DMS53 treated with DMSO at 0.1 percent for 48 hours (cell line): ENCODE data around the gene CYP26B1.

ENCODE experiments used
- DNase-seq: peaks from one replicate; lab custom pipeline; 2025; ENCODE audit not compliant: unreplicated experiment; lab: John Stamatoyannopoulos, UW

Gene CYP26B1

DNA sequence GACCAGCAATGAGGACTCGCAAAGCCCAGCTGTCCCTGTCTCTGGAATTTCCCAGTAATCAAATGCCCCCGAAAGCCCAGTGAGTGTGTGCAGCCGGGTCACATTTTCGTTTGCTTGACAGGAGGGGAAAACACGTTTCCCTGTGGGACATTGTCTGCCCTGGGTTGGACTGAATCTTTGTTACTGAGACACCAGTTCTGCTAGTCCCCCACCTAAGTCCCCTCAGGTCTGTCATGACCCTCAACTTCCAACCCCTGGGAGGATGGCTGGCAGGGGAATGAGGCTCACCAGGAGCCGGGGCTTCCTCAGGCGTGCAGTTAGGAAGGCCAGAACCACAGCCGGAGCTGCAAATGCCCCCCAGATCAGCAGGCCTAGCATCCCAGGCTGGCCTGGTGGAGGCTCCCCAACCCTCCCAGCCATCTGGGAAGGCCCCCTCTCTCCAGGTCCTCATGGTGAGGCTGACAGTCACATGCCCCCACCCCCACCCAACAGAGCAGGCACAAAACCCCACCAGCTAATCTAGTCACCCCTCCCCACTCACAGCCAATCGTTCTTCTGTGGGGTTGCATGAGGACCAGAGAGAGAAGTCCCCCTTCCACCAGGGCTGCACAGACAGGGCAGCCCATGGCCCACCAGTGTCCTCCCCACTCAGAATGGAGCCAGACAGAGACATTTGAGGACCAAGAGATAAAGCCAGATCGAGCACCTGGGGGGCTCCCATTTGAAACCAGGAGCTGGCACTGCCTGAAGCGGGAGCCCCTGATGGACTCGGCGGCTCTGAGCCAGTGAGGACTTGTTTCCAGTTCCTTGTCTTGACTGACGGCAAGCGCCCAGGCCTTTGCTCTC lies 33.6 kb downstream of the CYP26B1 start:
- no peak for DNase-seq

DNA sequence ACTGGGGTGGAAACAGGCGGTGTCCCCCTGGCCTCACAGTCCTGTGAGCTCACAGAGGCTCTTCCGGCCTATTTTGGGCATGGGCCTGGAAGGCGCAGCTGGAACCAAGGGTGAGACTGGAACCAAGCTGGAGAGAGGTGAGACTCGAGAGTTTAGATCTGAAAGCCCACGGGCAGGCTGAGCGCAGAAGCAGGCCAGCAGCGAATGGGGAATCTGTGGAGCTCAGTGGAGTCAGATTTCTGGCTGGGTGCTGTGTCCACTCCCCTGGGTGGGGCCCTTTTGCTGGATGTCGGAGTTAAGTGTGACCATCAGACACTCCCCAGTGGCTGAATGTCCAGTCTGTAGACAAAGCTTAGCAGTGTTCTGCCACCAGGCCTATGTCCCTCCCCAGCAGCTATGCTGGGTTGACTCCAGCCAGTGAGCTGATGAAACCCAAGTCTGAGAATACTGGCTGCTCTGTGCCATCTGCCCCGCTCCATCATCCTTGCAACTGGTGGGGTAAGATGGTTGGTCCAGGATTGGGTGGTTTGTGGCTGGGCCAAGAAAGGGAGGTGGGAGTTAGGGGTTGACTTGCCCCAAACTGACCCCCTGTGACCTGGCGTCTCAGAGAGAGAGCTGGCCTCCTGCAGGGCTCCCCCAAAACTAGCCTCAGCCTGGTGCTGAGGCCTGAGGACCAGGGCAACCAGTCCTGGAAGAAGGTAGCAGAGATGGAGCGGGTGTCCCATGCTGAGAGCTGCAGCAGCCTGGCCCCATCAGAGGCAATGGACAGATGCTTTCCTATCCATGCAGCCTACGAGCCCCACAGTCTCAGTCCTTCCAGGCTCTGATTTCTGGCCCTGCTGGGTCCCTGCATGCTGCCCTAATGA lies 34.4 kb downstream of the CYP26B1 start:
- DNase-seq = no peak

DNA sequence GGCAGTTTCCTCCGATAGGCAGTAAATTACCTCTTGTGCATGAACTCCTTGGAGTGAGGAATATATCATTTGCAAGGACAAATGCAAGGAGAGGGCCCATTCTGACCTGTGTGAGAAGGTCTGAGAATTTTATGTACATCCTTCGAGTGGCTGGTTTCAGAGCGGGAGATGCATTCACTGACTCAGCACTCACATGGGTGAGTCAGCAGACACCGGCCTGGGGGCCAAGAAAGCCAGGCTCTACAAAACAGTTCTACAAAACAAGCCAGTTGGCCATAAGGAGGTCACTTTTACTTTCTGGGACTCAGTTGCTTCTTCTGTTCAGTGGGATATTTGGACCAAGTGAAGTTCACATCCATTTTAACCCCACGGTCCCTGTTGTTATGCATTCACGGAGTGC lies 35.3 kb downstream of the CYP26B1 start:
- no peak for DNase-seq

DNA sequence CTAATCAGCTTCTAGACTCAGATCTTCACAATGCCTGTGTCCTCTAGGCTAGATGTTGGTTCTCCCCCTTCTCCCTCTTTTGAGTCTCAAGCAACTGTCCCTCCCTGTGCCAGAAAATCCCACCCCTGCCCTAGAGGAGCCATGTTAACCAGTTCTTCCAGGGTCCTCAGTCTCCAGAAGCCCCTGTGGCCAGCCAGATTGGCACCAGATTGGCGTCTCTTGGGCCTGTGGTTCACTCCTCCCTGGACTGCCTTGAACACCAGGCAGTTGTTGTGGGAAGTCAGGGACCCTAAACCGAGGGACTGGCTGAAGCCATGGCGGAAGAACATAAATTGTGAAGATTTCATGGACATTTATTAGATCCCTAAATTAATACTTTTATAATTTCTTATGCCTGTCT lies 36.6 kb downstream of the CYP26B1 start:
- DNase-seq = no peak

DNA sequence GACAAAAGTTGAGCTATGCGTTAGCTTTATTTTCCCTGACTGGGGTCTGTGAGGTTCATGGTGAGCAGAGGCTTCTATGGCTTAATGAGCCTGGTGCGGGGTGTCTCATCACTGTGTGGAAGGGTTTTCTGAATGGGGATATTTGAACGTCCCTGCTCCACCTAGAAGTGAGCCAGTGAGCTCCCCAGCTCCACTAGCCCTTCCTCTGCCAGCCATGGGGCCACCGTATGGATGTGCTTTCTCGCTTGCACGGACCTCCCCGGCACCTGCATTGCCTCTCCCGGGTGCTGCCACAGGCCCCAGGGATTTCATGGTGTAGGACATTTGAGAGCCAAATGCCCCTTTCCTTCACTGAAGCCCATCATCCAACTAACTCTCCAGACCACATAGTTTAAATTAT lies 37.8 kb downstream of the CYP26B1 start:
- DNase-seq = no peak

- DNase-seq = no peak
Measured at GRCh38 chr2:72109291-72109690, 38.4 kb downstream of the CYP26B1 start.

- DNase-seq = no peak
Measured at GRCh38 chr2:72108121-72108520, 39.5 kb downstream of the CYP26B1 start.

GRCh38 chr2:72106978-72107377 lies 40.7 kb downstream of the CYP26B1 start:
- DNase-seq = no peak

- peak; percentile 25 for DNase-seq
Measured at GRCh38 chr2:72104821-72105588, 42.7 kb downstream of the CYP26B1 start.

GRCh38 chr2:72103690-72104089 lies 44.0 kb downstream of the CYP26B1 start:
- no peak for DNase-seq

DNA sequence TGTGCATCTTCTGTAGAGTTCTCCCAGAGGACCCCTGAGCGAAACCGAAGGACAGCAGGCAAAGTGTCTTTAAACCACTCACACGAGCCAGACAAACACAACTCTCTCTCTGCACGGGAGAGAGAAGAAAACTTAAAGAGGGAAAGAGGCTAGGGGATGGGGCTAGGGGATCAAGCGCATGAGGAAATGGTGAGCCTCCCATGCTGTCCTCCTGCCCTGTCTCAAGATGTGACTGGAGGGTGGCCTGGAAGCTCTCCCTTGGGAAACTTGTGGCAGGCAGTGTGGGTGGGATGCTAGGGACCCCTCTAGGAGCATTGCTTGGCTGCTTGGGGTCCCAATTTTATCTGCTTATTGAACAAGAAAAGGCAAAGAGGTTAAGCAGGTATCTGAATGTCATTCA lies 44.5 kb downstream of the CYP26B1 start:
- no peak for DNase-seq

DNA sequence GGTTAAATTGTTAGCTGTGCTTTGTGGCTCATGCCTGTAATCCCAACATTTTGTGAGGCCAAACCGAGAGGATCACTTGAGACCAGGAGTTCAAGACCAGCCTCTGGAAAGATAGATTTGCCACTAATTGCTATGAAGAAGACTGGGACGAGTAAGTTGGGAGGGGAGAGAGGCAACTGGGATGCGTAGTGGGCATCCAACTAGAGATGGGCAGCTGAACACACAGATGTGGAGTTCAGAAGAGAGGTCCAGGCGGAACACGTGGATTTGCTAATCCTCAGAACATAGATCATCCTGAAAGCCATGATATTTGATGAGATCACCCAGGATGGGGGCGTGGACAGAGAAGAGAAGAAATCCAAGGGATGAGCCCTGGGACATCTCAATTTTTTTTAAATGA lies 48.7 kb downstream of the CYP26B1 start:
- no peak for DNase-seq

GRCh38 chr2:72097276-72097675 lies 50.4 kb downstream of the CYP26B1 start:
- DNase-seq = no peak

DNA sequence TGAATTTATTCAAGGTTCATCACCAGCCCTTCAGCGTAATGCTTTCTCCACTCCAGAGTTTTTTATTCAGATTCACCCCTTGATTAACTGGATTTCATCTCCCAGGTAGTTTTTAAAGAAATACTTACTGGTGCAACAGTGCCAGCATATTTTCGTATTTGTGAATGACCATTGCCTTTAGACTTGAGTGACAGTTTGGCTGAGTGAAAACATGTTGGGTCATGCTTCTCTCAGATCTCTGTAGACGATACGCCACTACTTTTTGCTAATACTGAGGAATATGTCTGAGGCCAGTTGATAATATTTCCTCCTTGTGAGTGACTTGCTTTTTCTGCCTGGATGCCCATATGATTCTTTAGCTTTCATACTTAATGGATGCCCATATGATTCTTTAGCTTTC lies 51.5 kb downstream of the CYP26B1 start:
- no peak for DNase-seq

DNA sequence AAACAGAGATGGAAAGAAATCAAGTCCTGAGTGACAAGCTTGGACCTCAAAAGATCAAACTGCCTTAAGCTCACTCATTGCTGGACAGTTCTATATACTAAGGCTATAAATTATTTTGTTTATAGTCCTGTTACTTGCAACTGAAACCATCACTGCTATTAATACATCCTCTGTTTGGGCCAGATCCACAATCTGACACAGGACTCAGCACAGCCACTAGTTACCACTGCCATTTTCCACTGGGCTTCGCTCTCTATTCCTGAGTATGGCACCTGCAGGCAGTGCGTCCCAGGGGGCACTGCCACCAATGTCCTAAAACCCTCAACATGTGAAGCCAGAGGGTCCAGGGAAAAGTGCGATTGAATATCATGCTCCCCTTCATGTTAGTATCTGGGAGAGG lies 52.3 kb downstream of the CYP26B1 start:
- DNase-seq = no peak

DNA sequence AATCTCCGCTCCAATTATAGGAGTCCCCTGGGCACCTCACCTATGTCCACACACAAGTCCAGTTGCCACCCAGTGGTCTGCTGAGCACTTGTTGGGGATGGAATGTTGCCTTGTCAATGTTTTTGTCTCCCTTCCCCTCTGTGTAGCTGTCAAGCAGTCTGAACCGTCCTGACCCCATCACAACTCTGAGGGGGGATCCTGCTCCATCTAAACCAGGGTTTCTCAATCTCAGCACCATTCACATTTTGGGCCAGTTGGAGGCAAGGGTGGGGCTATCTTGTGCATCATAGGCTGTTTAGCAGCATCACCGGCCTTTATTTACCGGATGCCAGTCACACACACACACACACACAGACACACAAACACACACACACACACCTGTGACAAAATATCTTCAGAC lies 53.0 kb downstream of the CYP26B1 start:
- no peak for DNase-seq

GRCh38 chr2:72092111-72092510 lies 55.6 kb downstream of the CYP26B1 start:
- no peak for DNase-seq

DNA sequence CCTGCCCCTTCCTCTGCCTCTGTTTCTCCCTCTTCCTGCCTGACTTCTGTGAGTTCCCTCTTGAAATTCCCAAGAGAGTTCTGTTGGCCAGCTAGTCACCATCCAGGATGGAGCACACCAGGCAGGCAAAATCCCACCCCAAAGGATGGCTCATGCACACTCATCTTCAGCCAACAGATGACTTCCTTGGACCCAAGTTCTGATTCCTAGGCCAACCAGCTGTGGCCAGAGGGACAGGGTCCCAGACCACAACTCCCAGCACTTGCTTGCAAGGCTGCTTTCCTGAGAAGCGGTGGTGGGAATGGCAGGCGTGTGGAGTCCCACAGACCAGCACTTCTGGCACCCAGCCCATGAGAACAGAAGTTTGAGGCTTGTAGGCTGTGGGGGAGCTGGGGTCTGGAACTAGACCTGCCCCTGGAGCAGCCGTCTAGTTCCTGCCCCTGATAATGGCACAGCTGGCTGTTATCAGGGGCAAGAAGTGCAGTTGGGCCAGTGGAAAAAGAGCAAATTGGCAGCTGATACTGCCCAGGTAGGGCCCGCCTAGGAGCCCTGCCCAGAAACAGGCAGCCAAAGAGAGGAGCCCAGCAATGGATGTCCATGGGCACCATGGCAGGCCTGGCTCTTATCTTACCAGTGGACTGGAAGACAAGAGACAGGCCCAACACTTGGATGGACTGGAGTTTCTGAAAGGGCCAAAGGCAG lies 56.7 kb downstream of the CYP26B1 start:
- no peak for DNase-seq

- DNase-seq = no peak
Measured at GRCh38 chr2:72090271-72090720, 57.4 kb downstream of the CYP26B1 start.

DNA sequence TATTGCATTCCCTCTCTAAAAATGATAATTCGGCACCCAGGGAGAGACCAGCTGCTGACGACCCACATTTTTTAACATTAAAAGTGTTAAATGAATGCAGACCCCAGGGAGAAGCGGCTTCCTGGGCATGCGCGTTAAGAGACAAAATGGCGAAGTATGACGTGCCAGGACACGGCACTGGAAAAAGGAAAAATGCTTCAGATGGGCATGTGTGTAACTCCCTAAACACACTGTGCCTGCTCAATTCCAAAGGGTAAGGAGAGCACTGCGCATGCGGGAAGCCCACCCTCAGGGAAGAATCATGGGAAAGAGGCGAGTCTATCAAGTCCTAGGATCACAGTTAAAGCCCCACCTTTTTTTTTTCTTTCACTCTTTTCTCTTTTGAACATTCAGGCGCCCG lies 58.1 kb downstream of the CYP26B1 start:
- DNase-seq = no peak

GRCh38 chr2:72089028-72089427 lies 58.6 kb downstream of the CYP26B1 start:
- DNase-seq = no peak
